Measurements from ENCODE around the gene XIRP2. TPM values are rescaled to one million over a fixed set of nuclear protein-coding genes. Genes with fewer than 3 reads are reported as not detected.

Gene XIRP2
- total RNA-seq, 1 donor from 2014 or later = 0.25 TPM

GRCh38 chr2:167240671-167241070 is 352.4 kb downstream of the XIRP2 start:
- FAIRE-seq = no peak
- no peaks in the 10 kb centered on the region for H3K4me1 Mint-ChIP-seq (ENCODE audit: low read depth, unreplicated experiment)
- H3K27ac Mint-ChIP-seq (ENCODE audit: unreplicated experiment) = no peak overlapping the region

GRCh38 chr2:167249197-167249596 is 360.9 kb downstream of the XIRP2 start:
- Histone ChIP-seq H3K27me3 (ENCODE audit: insufficient read depth, low read length) (peaks cover 13% of the 10 kb centered on the region), H2AFZ (ENCODE audit: low read depth, low read length) (no peak overlapping the region), H3K4me3 (ENCODE audit: insufficient read depth, low read depth, low read length) (no peak overlapping the region), H3K27ac (ENCODE audit: low read depth, low read length) (no peak overlapping the region), H4K20me1 (ENCODE audit: insufficient read depth, low read length) (no peaks in the 10 kb centered on the region), H3K9me3 (ENCODE audit: insufficient read depth, low read depth, low read length) (no peaks in the 10 kb centered on the region), H3K9ac (ENCODE audit: low read length) (no peak overlapping the region), H3K4me2 (ENCODE audit: low read length) (no peak overlapping the region), H3K79me2 (ENCODE audit: insufficient read depth, low read length) (no peaks in the 10 kb centered on the region), H3K4me1 (ENCODE audit: insufficient read depth, low read length) (no peaks in the 10 kb centered on the region), H3K36me3 (ENCODE audit: insufficient read depth, low read length) (no peaks in the 10 kb centered on the region)
- H3K27me3 Mint-ChIP-seq (ENCODE audit: low read depth, unreplicated experiment) = peaks cover 3% of the 10 kb centered on the region
- TF ChIP-seq EZH2 (IDR thresholded peaks at IDR 0.05; ENCODE audit: insufficient read depth, low read length) = no peak
- TF ChIP-seq CTCF (IDR thresholded peaks at IDR 0.05; ENCODE audit: insufficient read depth, low read depth, low read length) = no peak
- H3K27ac Mint-ChIP-seq (ENCODE audit: unreplicated experiment) = no peak overlapping the region
- H3K4me3 Mint-ChIP-seq (ENCODE audit: unreplicated experiment) = no peak overlapping the region
- H3K4me1 Mint-ChIP-seq (ENCODE audit: low read depth, unreplicated experiment) = no peaks in the 10 kb centered on the region
- H3K9me3 Mint-ChIP-seq (ENCODE audit: unreplicated experiment) = peaks cover 6% of the 10 kb centered on the region
- DNase-seq (ENCODE audit: low read depth) = peak; percentile 6
- no peaks in the 10 kb centered on the region for H3K36me3 Mint-ChIP-seq (ENCODE audit: low read depth, unreplicated experiment)
- no peak for FAIRE-seq

More at GRCh38 chr2:167240671-167241070, 352.4 kb downstream of the XIRP2 start:
- no peaks in the 10 kb centered on the region for H3K27me3 Mint-ChIP-seq (ENCODE audit: low read depth, unreplicated experiment)
- Histone ChIP-seq H2AFZ (ENCODE audit: low read depth, low read length) (no peak overlapping the region), H3K4me2 (ENCODE audit: low read length) (no peak overlapping the region), H3K9ac (ENCODE audit: low read length) (no peak overlapping the region), H3K27me3 (ENCODE audit: insufficient read depth, low read length) (no peaks in the 10 kb centered on the region), H3K36me3 (ENCODE audit: insufficient read depth, low read length) (no peaks in the 10 kb centered on the region), H3K27ac (ENCODE audit: low read depth, low read length) (no peak overlapping the region), H3K9me3 (ENCODE audit: insufficient read depth, low read depth, low read length) (no peaks in the 10 kb centered on the region), H3K79me2 (ENCODE audit: insufficient read depth, low read length) (no peaks in the 10 kb centered on the region), H3K4me3 (ENCODE audit: insufficient read depth, low read depth, low read length) (no peak overlapping the region), H3K4me1 (ENCODE audit: insufficient read depth, low read length) (no peaks in the 10 kb centered on the region), H4K20me1 (ENCODE audit: insufficient read depth, low read length) (no peaks in the 10 kb centered on the region)
- H3K36me3 Mint-ChIP-seq (ENCODE audit: low read depth, unreplicated experiment) = no peaks in the 10 kb centered on the region
- H3K4me3 Mint-ChIP-seq (ENCODE audit: unreplicated experiment) = no peak overlapping the region
- TF ChIP-seq CTCF (IDR thresholded peaks at IDR 0.05; ENCODE audit: insufficient read depth, low read depth, low read length) (no peak), EZH2 (IDR thresholded peaks at IDR 0.05; ENCODE audit: insufficient read depth, low read length) (no peak)
- no peaks in the 10 kb centered on the region for H3K9me3 Mint-ChIP-seq (ENCODE audit: unreplicated experiment)
- DNase-seq (ENCODE audit: low read depth) = peak; percentile 14

- Mint-ChIP-seq H3K27me3 (ENCODE audit: low read depth, unreplicated experiment) (peaks cover 3% of the 10 kb centered on the region), H3K27ac (ENCODE audit: unreplicated experiment) (no peak overlapping the region), H3K9me3 (ENCODE audit: unreplicated experiment) (peaks cover 6% of the 10 kb centered on the region), H3K4me3 (ENCODE audit: unreplicated experiment) (no peak overlapping the region), H3K36me3 (ENCODE audit: low read depth, unreplicated experiment) (no peaks in the 10 kb centered on the region), H3K4me1 (ENCODE audit: low read depth, unreplicated experiment) (no peaks in the 10 kb centered on the region)
- peak overlapping the region; percentile 52 for H3K4me2 ChIP-seq (ENCODE audit: low read length)
- TF ChIP-seq EZH2 (IDR thresholded peaks at IDR 0.05; ENCODE audit: insufficient read depth, low read length) (no peak), CTCF (IDR thresholded peaks at IDR 0.05; ENCODE audit: insufficient read depth, low read depth, low read length) (no peak)
- H4K20me1 ChIP-seq (ENCODE audit: insufficient read depth, low read length) = no peaks in the 10 kb centered on the region
- no peaks in the 10 kb centered on the region for H3K9me3 ChIP-seq (ENCODE audit: insufficient read depth, low read depth, low read length)
- DNase-seq (ENCODE audit: low read depth) (peak; percentile 73), FAIRE-seq (no peak)
- no peak overlapping the region for H2AFZ ChIP-seq (ENCODE audit: low read depth, low read length)
- no peaks in the 10 kb centered on the region for H3K4me1 ChIP-seq (ENCODE audit: insufficient read depth, low read length)
- no peaks in the 10 kb centered on the region for H3K36me3 ChIP-seq (ENCODE audit: insufficient read depth, low read length)
- H3K79me2 ChIP-seq (ENCODE audit: insufficient read depth, low read length) = no peaks in the 10 kb centered on the region
- no peak overlapping the region for H3K4me3 ChIP-seq (ENCODE audit: insufficient read depth, low read depth, low read length)
- no peak overlapping the region for H3K27ac ChIP-seq (ENCODE audit: low read depth, low read length)
- H3K27me3 ChIP-seq (ENCODE audit: insufficient read depth, low read length) = peaks cover 7% of the 10 kb centered on the region
- no peak overlapping the region for H3K9ac ChIP-seq (ENCODE audit: low read length)
Measured at GRCh38 chr2:167253025-167253424, 364.7 kb downstream of the XIRP2 start.
